GM11168 (cell line): ENCODE data around the gene RPS3.
"Not testable (repeated sequence)": the region's sequence is repeated elsewhere in the genome, so short reads cannot be mapped to it uniquely, and the experiment has no call there.

Experiments
- in situ Hi-C: fragments of 300-500 bp; cut with MboI; formaldehyde crosslinking; loops from one replicate; pipeline ENCODE4 v1.12.0; 2022; ENCODE audit warnings: low sequenced_read_pairs; ENCODE audit not compliant: unreplicated experiment

Gene RPS3

GRCh38 chr11:75378776-75379175 lies 20.5 kb upstream of the RPS3 start:
- in situ Hi-C loops: not testable (repeated sequence)

GRCh38 chr11:75380245-75380644 lies 19.1 kb upstream of the RPS3 start:
- in situ Hi-C loops: loop anchor here (5.0 kb wide), 1 partner anchor 103 kb away; no protein-coding TSS in a partner anchor

GRCh38 chr11:75380716-75381420 lies 18.4 kb upstream of the RPS3 start:
- in situ Hi-C loops: loop anchor here (5.0 kb wide), 1 partner anchor 104 kb away; no protein-coding TSS in a partner anchor

- in situ Hi-C loops: loop anchor here (5.0 kb wide), 1 partner anchor 106 kb away; no protein-coding TSS in a partner anchor
Observed at GRCh38 chr11:75383246-75383645, 16.1 kb upstream of the RPS3 start.

- in situ Hi-C loops: loop anchor here (5.0 kb wide), 1 partner anchor 107 kb away; no protein-coding TSS in a partner anchor
Observed at GRCh38 chr11:75384438-75385080, 14.8 kb upstream of the RPS3 start.

- in situ Hi-C loops: no loop called here
Observed at GRCh38 chr11:75386942-75387630, 12.2 kb upstream of the RPS3 start.

- in situ Hi-C loops: no loop called here
Observed at GRCh38 chr11:75387736-75388294, 11.5 kb upstream of the RPS3 start.

- in situ Hi-C loops: no loop called here
Observed at GRCh38 chr11:75388386-75389275, 10.7 kb upstream of the RPS3 start.

GRCh38 chr11:75389276-75389605 lies 10.1 kb upstream of the RPS3 start:
- in situ Hi-C loops: no loop called here

GRCh38 chr11:75389925-75390324 lies 9.4 kb upstream of the RPS3 start:
- in situ Hi-C loops: no loop called here

- in situ Hi-C loops: no loop called here
Observed at GRCh38 chr11:75394085-75394840, 5.1 kb upstream of the RPS3 start.

- in situ Hi-C loops: no loop called here
Observed at GRCh38 chr11:75398906-75399305, 412 bp upstream of the RPS3 start.

- in situ Hi-C loops: no loop called here
Observed at GRCh38 chr11:75400146-75400865, 988 bp downstream of the RPS3 start.

- in situ Hi-C loops: no loop called here
Observed at GRCh38 chr11:75402002-75402773, 2.9 kb downstream of the RPS3 start.

GRCh38 chr11:75403037-75403436 lies 3.7 kb downstream of the RPS3 start:
- in situ Hi-C loops: no loop called here

GRCh38 chr11:75403983-75404658 lies 4.8 kb downstream of the RPS3 start:
- in situ Hi-C loops: no loop called here

GRCh38 chr11:75406338-75406777 lies 7.0 kb downstream of the RPS3 start:
- in situ Hi-C loops: no loop called here

GRCh38 chr11:75408957-75409219 lies 9.6 kb downstream of the RPS3 start:
- in situ Hi-C loops: no loop called here
